Body of pancreas (tissue), 4 donors: Measurements from ENCODE around the gene BOD1. TPM values are rescaled to one million over a fixed set of nuclear protein-coding genes. Genes with fewer than 3 reads are reported as not detected.

ENCODE experiments used
- ATAC-seq: fragments of 150-250 bp; one replicate; pipeline ENCODE4 v1.9.1; 2016
- DNase-seq, 4 donors: peaks; one replicate each; pipeline ENCODE4 v3.0.0-alpha.2; 2019
- H3K27ac ChIP-seq, 4 donors: fragments of 200-600 bp; sonication (generic); 1 replicate in 3 of 4; 2 replicates in 1 of 4; pipeline versions ENCODE4 v1.5.1 to v1.6.1; 2016 to 2019; ENCODE audit warnings: mild to moderate bottlenecking in 1 of 4, mixed read lengths in 1 of 4, moderate library complexity in 1 of 4
- H3K27me3 ChIP-seq, 2 donors: fragments of 200-600 bp; sonication (generic); one replicate each; pipeline ENCODE4 v1.6.0; 2016; ENCODE audit warnings: mild to moderate bottlenecking in 1 of 2
- H3K36me3 ChIP-seq, 2 donors: fragments of 200-600 bp; sonication (generic); replicated peaks in 1 of 2; 2 replicates each; pipeline ENCODE4 v1.5.1; 2016; ENCODE audit warnings: low read depth in 2 of 2; ENCODE audit not compliant: insufficient read depth in 1 of 2
- H3K4me1 ChIP-seq: fragments of 200-600 bp; sonication (generic); one replicate; pipeline ENCODE4 v1.6.0; 2016
- H3K4me3 ChIP-seq, 2 donors: fragments of 200-600 bp; sonication (generic); 1 replicate in 1 of 2; 2 replicates in 1 of 2; pipeline ENCODE4 v1.5.1; 2016 to 2019
- H3K9me3 ChIP-seq, 3 donors: fragments of 200-600 bp; sonication (generic); 1 replicate in 2 of 3; 2 replicates in 1 of 3; pipeline ENCODE4 v1.5.1; 2016
- CTCF ChIP-seq, 7 experiments: fragments of 450-650 bp in 4 of 7; fragments of 200-600 bp in 3 of 7; sonication (generic) in 3 of 7; IDR thresholded peaks; one replicate each; pipeline ENCODE4 v1.5.1; 2016 to 2019; ENCODE audit warnings: antibody characterized with exemption in 7 of 7
- POLR2A ChIP-seq, 3 donors: fragments of 450-650 bp; IDR thresholded peaks; one replicate each; pipeline ENCODE4 v1.6.1; 2016; ENCODE audit warnings: antibody characterized with exemption in 3 of 3, mild to moderate bottlenecking in 2 of 3
- WGBS, 2 donors: methylation state at CpG; one replicate each; pipeline ENCODE4 v1.1.5; 2017; 5-methylcytosine and 5-hydroxymethylcytosine counted together
- intact Hi-C: fragments of 100-400 bp; cut with DNase I; formaldehyde crosslinking; loops from one replicate; pipeline ENCODE4 v1.15.1; 2023
- total RNA-seq, 2 donors: library from RNA; depleted of rRNA; stranded (reverse); fragments of >200 nt; gene quantifications; one replicate each; pipeline ENCODE4 v1.1.0, GENCODE V29; 2016

BOD1 gene
- total RNA-seq, 2 donors from 2014 or later, result 32.7 to 36.9 TPM

- DNase-seq, result no peak
- no peak overlapping the region for H3K27ac ChIP-seq
- 78 to 84% methylated on average over 10 of the region's 10 CpGs for WGBS, 2 donors
- no peaks in the 10 kb centered on the region for H3K27me3 ChIP-seq
- no peak for ATAC-seq
- intact Hi-C loops, result no loop called here
- TF ChIP-seq POLR2A (IDR thresholded peaks at IDR 0.05) (no peak), CTCF (IDR thresholded peaks at IDR 0.05) (no peak)
- H3K9me3 ChIP-seq, result no peaks in the 10 kb centered on the region
- H3K4me3 ChIP-seq, result no peak overlapping the region
- H3K4me1 ChIP-seq, result no peaks in the 10 kb centered on the region
- no peaks in the 10 kb centered on the region for H3K36me3 ChIP-seq
Measured at GRCh38 chr5:173645890-173646574, 29.6 kb upstream of the BOD1 start.

GRCh38 chr5:173645437-173645807 is 29.0 kb upstream of the BOD1 start:
- peak; percentile 24 for ATAC-seq
- no peaks in the 10 kb centered on the region for H3K4me1 ChIP-seq

GRCh38 chr5:173644673-173645436 is 28.4 kb upstream of the BOD1 start:
- Histone ChIP-seq H3K4me3 (no peak overlapping the region), H3K27me3 (no peaks in the 10 kb centered on the region), H3K27ac (no peak overlapping the region), H3K36me3 (no peaks in the 10 kb centered on the region), H3K9me3 (no peaks in the 10 kb centered on the region), H3K4me1 (no peaks in the 10 kb centered on the region)
- TF ChIP-seq POLR2A (IDR thresholded peaks at IDR 0.05) (no peak), CTCF (IDR thresholded peaks at IDR 0.05) (no peak)
- intact Hi-C loops, result no loop called here
- ATAC-seq, result no peak
- DNase-seq, result no peak
- 69 to 72% methylated on average over 8 of the region's 8 CpGs for WGBS, 2 donors

More at GRCh38 chr5:173645437-173645807, 29.0 kb upstream of the BOD1 start:
- no peak for TF ChIP-seq POLR2A (IDR thresholded peaks at IDR 0.05)
- TF ChIP-seq CTCF (IDR thresholded peaks at IDR 0.05), result no peak
- intact Hi-C loops, result no loop called here
- no peak for DNase-seq
- Histone ChIP-seq H3K9me3 (no peaks in the 10 kb centered on the region), H3K4me3 (no peak overlapping the region), H3K27me3 (no peaks in the 10 kb centered on the region), H3K36me3 (no peaks in the 10 kb centered on the region), H3K27ac (no peak overlapping the region)
- WGBS, 2 donors, result 21 to 38% methylated on average over 3 to 5 of the region's 5 CpGs

GRCh38 chr5:173643964-173644363 is 27.5 kb upstream of the BOD1 start:
- Histone ChIP-seq H3K27ac (no peak overlapping the region), H3K4me3 (no peak overlapping the region), H3K4me1 (no peaks in the 10 kb centered on the region), H3K36me3 (no peaks in the 10 kb centered on the region), H3K9me3 (no peaks in the 10 kb centered on the region), H3K27me3 (no peaks in the 10 kb centered on the region)
- intact Hi-C loops, result no loop called here
- ATAC-seq (peak; percentile 38), DNase-seq (peak in 3 of 4 donors; percentile 46 to 48 (median 48))
- WGBS, 2 donors, result 53% methylated on average over 3 of the region's 3 CpGs; no CpG with 5 or more reads in 1 of the 2 donors
- TF ChIP-seq POLR2A (IDR thresholded peaks at IDR 0.05), result no peak
- no peak for TF ChIP-seq CTCF (IDR thresholded peaks at IDR 0.05)
